GM23248 (cell line): ENCODE measurements around the gene TLR9. TPM values are rescaled to one million over a fixed set of nuclear protein-coding genes. Genes with fewer than 3 reads are reported as not detected.

ENCODE experiments used
- DNase-seq: peaks from one replicate; pipeline ENCODE4 v3.0.0-alpha.2; 2015
- H2AFZ ChIP-seq: fragments of 200-600 bp; sonication (generic); 2 replicates; pipeline ENCODE4 v1.6.1; 2016; ENCODE audit warnings: antibody characterized with exemption
- H3F3A ChIP-seq: fragments of 200-600 bp; sonication (generic); 2 replicates; pipeline ENCODE4 v1.6.1; 2016; ENCODE audit warnings: mild to moderate bottlenecking, antibody characterized with exemption, mixed run types; ENCODE audit not compliant: insufficient read depth
- H3K27ac ChIP-seq: fragments of 200-600 bp; sonication (generic); 2 replicates; pipeline ENCODE4 v1.5.1; 2016; ENCODE audit warnings: mild to moderate bottlenecking
- H3K27me3 ChIP-seq: fragments of 200-600 bp; sonication (generic); replicated peaks from 2 replicates; pipeline ENCODE4 v1.6.1; 2016; ENCODE audit warnings: mild to moderate bottlenecking; ENCODE audit not compliant: insufficient read depth
- H3K36me3 ChIP-seq: fragments of 200-600 bp; sonication (generic); 2 replicates; pipeline ENCODE4 v1.6.1; 2016; ENCODE audit warnings: low read depth, mild to moderate bottlenecking
- H3K4me1 ChIP-seq: fragments of 200-600 bp; sonication (generic); 2 replicates; pipeline ENCODE4 v1.6.1; 2016; ENCODE audit warnings: mild to moderate bottlenecking; ENCODE audit not compliant: insufficient read depth
- H3K4me2 ChIP-seq: fragments of 200-600 bp; sonication (generic); one replicate; pipeline ENCODE4 v1.6.1; 2016; ENCODE audit warnings: mild to moderate bottlenecking; ENCODE audit not compliant: unreplicated experiment
- H3K4me3 ChIP-seq: fragments of 200-600 bp; sonication (generic); 2 replicates; pipeline ENCODE4 v1.5.1; 2016; ENCODE audit warnings: mild to moderate bottlenecking
- H3K79me2 ChIP-seq: fragments of 200-600 bp; sonication (generic); 2 replicates; pipeline ENCODE4 v1.6.1; 2016; ENCODE audit warnings: mild to moderate bottlenecking; ENCODE audit not compliant: insufficient read depth
- H3K9ac ChIP-seq: fragments of 200-600 bp; sonication (generic); 2 replicates; pipeline ENCODE4 v1.6.1; 2016; ENCODE audit warnings: mild to moderate bottlenecking
- H3K9me2 ChIP-seq: fragments of 200-600 bp; sonication (generic); 2 replicates; pipeline ENCODE4 v1.6.1; 2016; ENCODE audit warnings: mixed run types, mild to moderate bottlenecking, moderate library complexity; ENCODE audit not compliant: insufficient read depth
- H3K9me3 ChIP-seq: fragments of 200-600 bp; sonication (generic); one replicate; pipeline ENCODE4 v1.6.1; 2017; ENCODE audit warnings: low read depth
- H4K20me1 ChIP-seq: fragments of 200-600 bp; sonication (generic); 2 replicates; pipeline ENCODE4 v1.6.0; 2016; ENCODE audit not compliant: insufficient read depth
- EZH2 ChIP-seq: fragments of 200-600 bp; sonication (generic); IDR thresholded peaks from 2 replicates; pipeline ENCODE4 v1.6.1; 2018; ENCODE audit warnings: antibody characterized with exemption, mild to moderate bottlenecking; ENCODE audit not compliant: insufficient read depth, poor library complexity, severe bottlenecking
- EZH2phosphoT487 ChIP-seq: fragments of 200-600 bp; sonication (generic); IDR thresholded peaks from 2 replicates; pipeline ENCODE4 v1.6.1; 2018; ENCODE audit warnings: antibody characterized with exemption, moderate library complexity, mild to moderate bottlenecking, low read depth; ENCODE audit not compliant: insufficient read depth
- WGBS, 2 experiments: methylation state at CpG; one replicate each; pipeline ENCODE4 v1.1.6; 2015 to 2017; ENCODE audit warnings: low lambda C conversion rate in 2 of 2, low coverage in 1 of 2; ENCODE audit errors: missing lambda C conversion rate in 2 of 2; 5-methylcytosine and 5-hydroxymethylcytosine counted together
- in situ Hi-C: fragments of 300-500 bp; cut with MboI; formaldehyde crosslinking; loops from 2 replicates; pipeline ENCODE4 v1.15.0; 2020
- polyA plus RNA-seq: library from polyadenylated mRNA; unstranded; fragments of >200 nt; fragmentation: Nextera tagmentation; extraction: Ambion mirVana; gene quantifications from 2 replicates; pipeline ENCODE4 v1.2.1, GENCODE V29; 2016
- total RNA-seq: library from RNA; depleted of rRNA; stranded (reverse); fragments of >200 nt; shearing (Covaris generic); gene quantifications from 2 replicates; pipeline ENCODE4 v1.2.3, GENCODE V29; 2014

TLR9 gene
- total and polyA plus RNA-seq, 2 experiments from 2014 or later, result not detected

DNA sequence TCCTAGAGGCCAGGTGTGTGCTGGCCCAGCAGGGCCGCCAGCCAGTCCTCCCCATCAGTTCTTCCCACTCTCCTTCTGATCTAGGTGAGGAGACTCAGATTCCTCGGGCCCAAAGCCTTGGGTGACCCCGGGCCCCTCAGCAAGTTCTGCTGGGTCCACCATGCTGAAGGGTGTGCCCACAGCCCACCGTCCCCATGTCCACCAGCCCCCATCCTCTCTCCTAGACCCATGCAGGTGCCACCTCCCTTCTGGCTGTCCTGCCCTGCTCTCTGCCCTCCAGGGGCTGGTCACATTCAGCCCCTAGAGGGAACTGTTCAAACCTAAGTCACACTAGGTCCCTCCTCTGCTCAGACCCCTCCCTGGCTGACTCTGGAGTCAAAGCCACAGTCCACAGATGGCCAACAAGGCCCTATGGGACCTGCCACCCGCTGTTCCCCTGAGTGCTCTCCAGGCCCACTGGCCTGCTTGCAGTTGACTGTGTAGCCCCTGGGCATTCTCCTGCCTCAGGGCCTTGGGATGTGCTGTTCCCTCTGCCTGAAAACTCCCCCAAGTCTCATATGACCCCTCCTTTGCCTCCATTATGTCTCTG is 878 bp upstream of the TLR9 start:
- Histone ChIP-seq H3K9me2 (no peaks in the 10 kb centered on the region), H3K4me2 (no peak overlapping the region), H2AFZ (no peak overlapping the region), H3K27ac (no peak overlapping the region), H3F3A (no peaks in the 10 kb centered on the region), H3K79me2 (no peaks in the 10 kb centered on the region), H3K36me3 (peaks cover 12% of the 10 kb centered on the region; the same call in 1 of the 2 replicates), H4K20me1 (no peaks in the 10 kb centered on the region), H3K4me3 (no peak overlapping the region), H3K4me1 (no peaks in the 10 kb centered on the region), H3K9me3 (no peaks in the 10 kb centered on the region), H3K9ac (no peak overlapping the region), H3K27me3 (no peaks in the 10 kb centered on the region)
- no peak for DNase-seq
- in situ Hi-C loops, result no loop called here
- TF ChIP-seq EZH2phosphoT487 (no peak), EZH2 (no peak)
- WGBS, 2 experiments, result 63 to 72% methylated on average over 5 of the region's 5 CpGs

DNA sequence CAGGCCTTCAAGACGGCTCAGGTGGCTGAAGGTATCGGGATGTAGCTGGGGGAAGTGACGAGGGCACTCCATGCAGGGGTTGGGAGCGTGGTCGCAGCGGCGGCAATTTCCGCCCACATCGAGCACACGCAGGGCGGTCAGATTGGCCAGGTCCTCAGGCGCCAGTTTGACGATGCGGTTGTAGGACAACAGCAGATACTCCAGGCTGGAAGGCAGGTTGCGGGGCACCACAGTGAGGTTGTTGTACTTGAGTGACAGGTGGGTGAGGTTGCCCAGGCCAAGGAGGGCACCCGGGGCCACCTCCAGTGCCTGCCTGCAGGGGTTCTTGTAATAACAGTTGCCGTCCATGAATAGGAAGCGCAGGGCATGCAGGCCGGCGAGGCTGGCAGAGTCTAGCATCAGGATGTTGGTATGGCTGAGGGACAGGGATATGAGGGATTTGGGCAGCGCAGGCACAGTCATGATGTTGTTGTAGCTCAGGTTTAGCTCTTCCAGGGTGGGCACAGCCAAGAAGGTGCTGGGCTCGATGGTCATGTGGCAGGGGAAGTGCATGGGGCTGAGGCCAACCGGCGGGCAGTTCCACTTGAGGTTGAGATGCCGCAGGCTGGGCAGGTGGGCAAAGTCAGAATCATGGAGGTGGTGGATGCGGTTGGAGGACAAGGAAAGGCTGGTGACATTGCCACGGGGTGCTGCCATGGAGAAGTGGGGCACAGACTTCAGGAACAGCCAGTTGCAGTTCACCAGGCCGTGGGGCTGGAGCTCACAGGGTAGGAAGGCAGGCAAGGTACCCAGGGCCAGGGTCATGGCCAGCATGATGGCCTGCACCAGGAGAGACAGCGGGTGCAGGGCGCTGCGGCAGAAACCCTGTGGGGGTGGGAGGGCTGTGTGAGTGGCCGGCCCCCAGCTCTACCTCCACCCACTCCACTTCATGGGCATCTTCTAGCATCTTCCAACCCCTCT is 1.7 kb downstream of the TLR9 start:
- 84 to 85% methylated on average over 32 of the region's 32 CpGs for WGBS, 2 experiments
- Histone ChIP-seq H3K4me3 (no peak overlapping the region), H3K79me2 (no peaks in the 10 kb centered on the region), H3K9me2 (no peaks in the 10 kb centered on the region), H3K36me3 (0 out of 2 replicates have a peak, but pooled peaks cover 3% of the 10 kb centered on the region), H3K9me3 (no peaks in the 10 kb centered on the region), H3K27me3 (no peaks in the 10 kb centered on the region), H3K27ac (no peak overlapping the region), H2AFZ (no peak overlapping the region), H3K4me1 (no peaks in the 10 kb centered on the region), H4K20me1 (no peaks in the 10 kb centered on the region), H3K4me2 (no peak overlapping the region), H3K9ac (no peak overlapping the region), H3F3A (no peaks in the 10 kb centered on the region)
- TF ChIP-seq EZH2phosphoT487 (no peak), EZH2 (no peak)
- in situ Hi-C loops, result no loop called here
- no peak for DNase-seq

DNA sequence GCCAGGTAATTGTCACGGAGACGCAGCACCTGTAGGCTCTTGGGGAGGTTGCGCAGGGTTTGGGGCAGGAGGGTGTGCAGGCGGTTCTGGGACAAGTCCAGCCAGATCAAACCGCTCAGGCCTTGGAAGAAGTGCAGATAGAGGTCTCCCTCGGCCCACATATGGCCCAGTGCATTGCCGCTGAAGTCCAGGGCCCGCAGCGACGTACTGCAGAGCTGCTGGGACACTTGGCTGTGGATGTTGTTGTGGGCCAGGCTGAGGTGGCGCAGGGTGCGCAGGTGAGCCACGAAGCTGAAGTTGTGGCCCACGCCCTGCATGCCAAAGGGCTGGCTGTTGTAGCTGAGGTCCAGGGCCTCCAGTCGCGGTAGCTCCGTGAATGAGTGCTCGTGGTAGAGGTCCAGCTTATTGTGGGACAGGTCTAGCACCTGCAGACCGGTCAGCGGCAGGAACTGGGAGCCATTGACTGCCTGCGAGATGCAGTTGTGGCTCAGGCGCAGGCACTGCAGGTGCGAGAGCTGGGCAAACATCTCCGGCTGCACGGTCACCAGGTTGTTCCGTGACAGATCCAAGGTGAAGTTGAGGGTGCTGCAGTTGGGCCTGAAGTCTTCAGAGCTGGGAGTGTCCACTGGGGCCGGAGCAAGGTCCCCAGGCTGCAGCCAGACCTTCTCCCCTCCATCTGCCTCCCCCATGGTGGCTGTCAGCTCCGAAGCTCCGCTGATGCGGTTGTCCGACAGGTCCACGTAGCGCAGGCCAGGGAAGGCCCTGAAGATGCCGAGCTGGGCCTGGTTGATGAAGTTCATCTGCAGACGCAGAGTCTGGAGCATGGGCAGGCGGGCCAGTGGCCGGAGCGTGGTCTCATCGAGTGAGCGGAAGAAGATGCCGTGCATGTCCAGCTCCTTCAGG is 2.9 kb downstream of the TLR9 start:
- DNase-seq, result no peak
- H3K9me3 ChIP-seq, result no peaks in the 10 kb centered on the region
- 88 to 90% methylated on average over 38 to 41 of the region's 41 CpGs for WGBS, 2 experiments

More for the DNA sequence above, 2.9 kb downstream of the TLR9 start:
- TF ChIP-seq EZH2 (no peak), EZH2phosphoT487 (no peak)
- Histone ChIP-seq H3K79me2 (no peaks in the 10 kb centered on the region), H3K4me3 (no peak overlapping the region), H3K27me3 (no peaks in the 10 kb centered on the region), H3K4me2 (no peak overlapping the region), H3K4me1 (peaks cover under 1% of the 10 kb centered on the region; the same call in 1 of the 2 replicates), H3F3A (peaks cover 5% of the 10 kb centered on the region; the same call in 1 of the 2 replicates), H4K20me1 (no peaks in the 10 kb centered on the region), H3K9ac (no peak overlapping the region), H2AFZ (no peak overlapping the region), H3K36me3 (no peaks in the 10 kb centered on the region), H3K9me2 (no peaks in the 10 kb centered on the region), H3K27ac (no peak overlapping the region)
- in situ Hi-C loops, result no loop called here
